IPS-NIHi7 (cell line): Measurements from ENCODE around the gene HAAO.

Source experiments
- DNase-seq: peaks from one replicate; pipeline ENCODE4 v3.0.0; 2012; ENCODE audit warnings: mixed read lengths; ENCODE audit errors: extremely low spot score

Gene HAAO

DNA sequence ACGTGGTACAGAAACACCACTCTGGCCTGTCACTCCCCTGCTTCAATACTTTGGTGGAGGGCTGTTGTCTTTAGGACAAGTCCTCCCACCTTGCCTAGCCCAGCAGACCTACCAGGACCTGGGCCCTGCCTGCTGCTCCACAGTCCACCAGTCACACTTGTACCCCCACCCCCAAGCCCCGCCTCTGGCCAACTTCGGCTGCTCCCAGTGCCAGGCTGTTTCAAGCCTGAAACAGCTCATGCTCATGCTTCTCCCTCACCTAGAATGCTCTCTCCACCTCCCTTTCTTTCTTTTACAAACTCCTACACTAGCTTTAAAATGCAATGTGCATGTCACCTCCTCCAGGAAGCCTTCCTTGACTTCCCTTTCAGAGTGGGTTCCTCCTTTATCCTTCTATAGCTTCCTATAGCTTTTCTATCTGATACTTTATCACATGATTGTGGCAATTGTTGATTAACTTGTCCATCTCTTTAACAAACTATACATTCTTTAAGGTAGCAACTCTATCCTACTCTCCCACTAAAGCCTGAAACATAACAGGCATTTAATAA, 23.6 kb downstream of the HAAO start:
- no peak for DNase-seq

GRCh38 chr2:42767899-42768705, 24.3 kb downstream of the HAAO start:
- DNase-seq, result no peak

- no peak for DNase-seq
These were observed 25.1 kb downstream of the HAAO start for GRCh38 chr2:42767080-42767898.

DNA sequence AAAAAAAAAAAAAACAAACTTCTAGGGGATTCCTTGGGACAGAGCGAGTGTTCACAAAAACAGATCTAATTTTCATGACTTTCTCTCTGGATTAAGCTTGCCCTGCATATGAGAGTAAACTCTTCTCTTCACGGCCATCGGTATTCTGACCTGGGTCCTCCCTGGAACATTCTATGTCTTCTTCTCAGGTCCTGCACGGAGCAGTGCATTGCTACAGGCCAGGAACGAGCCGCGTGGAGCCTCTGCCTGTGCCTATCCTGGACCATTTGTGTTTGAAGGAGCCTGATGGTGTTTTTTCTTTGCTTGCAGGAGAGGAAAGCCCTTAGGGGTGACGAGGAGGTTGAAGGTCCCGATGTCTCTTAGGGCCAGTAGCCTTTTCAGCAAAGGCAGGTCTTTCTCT, 26.7 kb downstream of the HAAO start:
- no peak for DNase-seq

GRCh38 chr2:42764901-42765300, 27.5 kb downstream of the HAAO start:
- DNase-seq, result no peak

DNA sequence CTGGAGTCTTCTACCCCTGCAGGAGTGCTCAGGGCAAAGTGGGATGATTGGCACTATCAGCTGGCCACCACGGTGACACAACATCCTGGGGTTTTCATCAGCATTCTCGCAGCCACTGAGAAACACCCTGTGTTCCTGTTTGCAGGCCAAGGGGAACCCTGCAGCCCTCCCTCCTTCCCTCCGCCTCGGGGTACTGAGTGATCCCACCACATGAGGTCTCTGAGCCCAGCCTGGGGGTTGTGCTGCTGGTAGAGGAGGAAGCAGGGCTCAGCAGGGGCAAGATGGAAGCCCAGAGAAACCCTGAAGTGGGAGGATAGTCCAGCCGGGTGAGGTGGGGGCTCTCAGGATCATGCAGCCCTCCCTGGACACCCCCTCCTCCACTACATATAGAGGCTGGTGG, 28.3 kb downstream of the HAAO start, which contains the start of gene OXER1:
Gene OXER1, minus strand, starts transcription at position 40 of the 400 bp plus-strand sequence. CDS start 73 bp downstream, outside the sequence.
- no peak for DNase-seq

DNA sequence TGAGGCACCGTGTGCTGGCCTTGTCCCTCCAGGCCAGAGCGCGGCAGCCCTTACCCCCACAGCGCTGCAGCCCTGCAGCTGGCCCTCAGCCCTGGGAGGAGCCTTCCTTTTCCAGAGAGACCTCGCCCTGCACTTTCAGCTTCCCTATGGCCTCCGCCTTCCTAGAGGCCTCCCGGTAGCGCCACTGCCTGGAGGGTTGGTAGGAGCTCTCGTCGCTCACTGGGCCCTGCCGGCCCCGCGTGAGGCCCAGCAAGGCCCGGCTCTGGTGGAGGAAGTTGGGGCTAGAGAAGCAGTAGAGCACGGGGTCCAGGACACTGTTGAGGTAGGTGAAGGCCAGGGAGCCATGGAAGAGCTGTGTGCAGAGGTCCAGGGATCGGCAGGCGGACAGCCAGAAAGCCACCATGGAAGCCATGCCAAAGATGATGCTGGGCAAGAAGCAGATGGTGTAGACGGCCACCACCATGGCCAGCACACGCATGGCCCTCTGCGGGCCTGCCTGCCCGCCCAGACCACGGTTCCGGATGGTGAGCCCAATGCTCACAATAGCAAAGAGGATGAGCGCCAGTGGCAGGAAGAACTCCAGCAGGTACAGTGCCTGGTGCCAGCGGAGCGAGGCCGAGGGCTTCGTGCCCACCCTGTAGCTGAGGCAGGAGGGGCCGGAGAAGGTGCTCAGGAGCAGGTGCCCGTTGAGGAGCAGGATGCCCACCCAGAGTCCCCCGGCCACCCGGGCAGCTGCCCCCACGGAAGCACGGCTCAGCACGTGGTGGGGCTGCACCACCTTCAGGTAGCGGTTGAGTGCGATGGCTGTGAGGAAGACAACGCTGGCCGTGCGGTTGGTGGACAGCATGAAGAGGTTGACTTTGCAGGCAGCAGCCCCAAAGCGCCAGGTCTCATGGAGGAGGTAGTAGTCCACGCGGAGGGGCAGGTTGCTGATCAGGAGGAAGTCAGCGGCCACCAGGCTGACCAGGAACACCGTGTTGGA, 29.3 kb downstream of the HAAO start:
- DNase-seq, result no peak

- DNase-seq, result no peak
These were observed 30.2 kb downstream of the HAAO start for GRCh38 chr2:42762155-42762554.

DNA sequence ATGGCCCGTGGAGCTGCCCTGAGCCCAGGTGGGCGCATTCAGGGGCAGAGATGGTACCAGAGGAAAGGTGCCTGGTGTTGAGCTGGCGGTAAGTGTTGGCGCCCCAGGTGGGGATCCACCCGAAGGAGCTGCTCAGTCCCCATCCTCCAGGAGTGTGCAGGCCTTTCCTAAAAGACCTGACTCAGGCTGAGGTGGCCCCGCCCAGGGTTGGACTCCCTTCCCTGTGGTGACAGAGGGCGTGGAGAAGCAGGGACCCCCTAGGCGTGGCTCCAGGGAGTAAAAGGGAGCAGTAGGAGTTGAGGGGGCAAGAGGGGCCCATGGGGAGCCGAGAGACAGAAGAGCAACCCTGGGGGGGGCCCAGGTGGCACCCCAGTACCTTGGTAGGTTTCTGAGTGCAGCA, 30.8 kb downstream of the HAAO start:
- no peak for DNase-seq

- DNase-seq, result no peak
These were observed 33.6 kb downstream of the HAAO start for GRCh38 chr2:42758751-42759150.

- DNase-seq, result no peak
These were observed 34.2 kb downstream of the HAAO start for GRCh38 chr2:42757981-42758740.

DNA sequence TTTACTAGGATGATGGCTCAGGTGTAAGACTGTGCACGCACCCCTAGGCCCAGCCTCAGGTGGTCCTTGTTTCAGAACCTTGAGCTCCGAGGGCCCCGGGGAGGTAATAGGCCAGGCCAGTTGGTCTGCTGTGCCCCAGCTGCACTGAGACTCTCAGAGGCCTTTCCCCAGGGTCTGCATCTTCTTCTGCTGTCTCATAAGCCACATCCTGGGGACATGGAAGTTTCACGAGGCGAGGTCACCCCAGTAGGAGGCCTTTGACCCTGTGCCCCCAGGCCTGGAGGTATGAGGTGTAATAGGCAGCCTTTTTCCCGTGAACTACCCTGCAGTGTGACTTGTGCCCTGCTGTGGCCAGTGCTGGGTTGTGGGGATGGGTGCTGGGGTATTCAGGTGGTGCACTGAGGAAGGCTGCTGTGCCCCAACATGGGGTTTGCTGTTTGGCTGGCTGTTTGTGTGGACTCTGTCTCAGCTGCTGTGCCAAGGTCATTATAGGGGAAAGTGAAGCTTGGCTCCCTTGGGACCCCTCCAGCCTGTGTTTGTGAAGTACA, 35.3 kb downstream of the HAAO start:
- DNase-seq, result no peak

- DNase-seq, result no peak
These were observed 36.1 kb downstream of the HAAO start for GRCh38 chr2:42756150-42756775.

DNA sequence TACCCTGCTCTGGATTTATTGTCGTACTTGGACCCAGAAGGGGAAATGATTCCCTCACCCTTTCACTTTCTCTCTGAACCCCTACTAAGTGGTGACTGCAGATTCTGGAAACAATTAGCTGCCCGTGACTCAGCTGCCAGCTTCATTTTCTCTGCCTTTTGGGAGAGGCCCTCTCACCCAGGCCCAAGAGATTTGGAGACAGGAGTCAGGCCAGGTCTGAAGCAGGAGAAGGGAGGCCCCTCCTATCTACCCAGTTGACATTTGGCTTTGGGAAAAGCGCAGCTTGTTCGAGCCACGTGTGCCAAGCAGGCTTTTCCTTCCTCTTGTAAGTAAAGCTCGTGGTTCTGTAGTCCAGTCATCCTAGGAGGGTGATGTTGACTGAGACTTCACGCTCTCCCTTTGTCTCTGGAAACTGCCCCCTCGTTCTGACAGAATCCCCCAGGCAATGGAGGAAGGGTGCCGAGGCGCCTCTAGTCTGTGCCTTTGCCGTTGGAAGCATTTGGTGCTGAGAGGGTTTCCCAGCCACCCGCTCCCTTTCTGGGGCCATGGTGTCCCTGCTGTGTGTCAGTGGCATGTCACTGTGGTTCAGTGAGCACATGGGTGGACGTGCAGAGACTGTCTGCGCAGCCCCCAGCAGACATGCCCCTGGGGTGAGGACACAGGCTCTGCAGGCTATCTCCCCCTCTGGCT, 37.0 kb downstream of the HAAO start:
- DNase-seq, result no peak

DNA sequence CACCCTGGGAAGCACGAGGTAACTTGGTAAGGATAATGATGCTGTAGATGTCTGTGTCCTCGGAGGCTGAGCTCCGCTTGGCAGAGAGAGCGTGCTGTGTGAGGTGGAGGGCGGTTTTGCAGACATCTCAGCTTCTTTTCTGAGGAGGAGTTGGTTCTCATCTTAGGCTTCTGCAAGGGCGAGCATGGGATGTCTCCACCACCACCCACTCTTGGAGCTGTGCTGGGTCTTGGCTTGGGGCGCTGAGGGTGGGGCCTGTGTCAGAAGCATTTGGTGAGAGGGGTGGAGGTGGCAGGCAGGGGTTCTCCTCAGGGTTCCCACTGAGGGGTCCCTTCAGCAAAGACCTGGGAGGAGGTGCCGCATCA, 37.6 kb downstream of the HAAO start:
- no peak for DNase-seq

- no peak for DNase-seq
These were observed 38.2 kb downstream of the HAAO start for GRCh38 chr2:42754021-42754775.

GRCh38 chr2:42752816-42753813, 39.3 kb downstream of the HAAO start:
- DNase-seq, result no peak
